ENCODE results near the gene CHST12. TPM values are rescaled to one million over a fixed set of nuclear protein-coding genes. Genes with fewer than 3 reads are reported as not detected.

CHST12 gene
- total RNA-seq, 1 experiment from 2014 or later = 19.3 TPM

- Histone ChIP-seq H2BK5ac (ENCODE audit: insufficient read length, low read length) (no peak overlapping the region), H2BK20ac (ENCODE audit: low read depth, low read length, poor library complexity, severe bottlenecking) (no peak overlapping the region), H3K9me3 (ENCODE audit: control insufficient read depth, low read depth, low read length) (no peaks in the 10 kb centered on the region), H3K9ac (ENCODE audit: extremely low read depth, insufficient read length, low read length) (no peak overlapping the region), H3K4me2 (ENCODE audit: insufficient read depth, insufficient read length, low read length) (no peak overlapping the region), H3K4ac (ENCODE audit: low read depth, low read length) (no peak overlapping the region), H3K4me1 (ENCODE audit: insufficient read depth, low read length) (no peaks in the 10 kb centered on the region), H4K8ac (replicated peaks; ENCODE audit: insufficient read length, low read depth, low read length) (no peak overlapping the region), H4K91ac (ENCODE audit: insufficient read length, low read depth, low read length) (no peak overlapping the region), H3K23ac (ENCODE audit: insufficient read length, low read depth, low read length) (no peak overlapping the region), H3K56ac (ENCODE audit: insufficient read length, low read depth, low read length) (no peak overlapping the region), H2AFZ (ENCODE audit: low read length) (no peak overlapping the region), H2BK120ac (ENCODE audit: low read depth, low read length, poor library complexity, severe bottlenecking) (no peak overlapping the region), H3K79me1 (ENCODE audit: insufficient read depth, low read depth, low read length, poor library complexity, severe bottlenecking) (no peaks in the 10 kb centered on the region), H3K27me3 (ENCODE audit: insufficient read depth, low read length) (no peaks in the 10 kb centered on the region), H4K20me1 (ENCODE audit: control insufficient read depth, insufficient read depth, insufficient read length) (no peaks in the 10 kb centered on the region), H3K79me2 (ENCODE audit: insufficient read depth, low read length) (no peaks in the 10 kb centered on the region), H2BK15ac (ENCODE audit: low read depth, low read length) (no peak overlapping the region), H2BK12ac (ENCODE audit: insufficient read length, low read depth, low read length) (no peak overlapping the region), H3T11ph (ENCODE audit: low read length) (no peak overlapping the region), H2AK5ac (ENCODE audit: insufficient read length, low read length) (no peak overlapping the region), H3K23me2 (ENCODE audit: insufficient read length, low read depth, low read length, poor library complexity, severe bottlenecking) (no peaks in the 10 kb centered on the region), H3K18ac (ENCODE audit: insufficient read length, low read depth, low read length) (no peak overlapping the region), H4K5ac (ENCODE audit: insufficient read length, low read depth, low read length) (no peak overlapping the region), H3K14ac (ENCODE audit: insufficient read depth, low read length) (no peak overlapping the region), H3K27ac (ENCODE audit: insufficient read length, low read depth, low read length) (no peak overlapping the region)
- no peak overlapping the region for H3K27ac Mint-ChIP-seq
- peaks cover 6% of the 10 kb centered on the region; the same call in 1 of the 2 replicates for H3K27me3 Mint-ChIP-seq (ENCODE audit: low read depth)
- peaks cover 13 to 15% of the 10 kb centered on the region in 2 experiments for H3K4me1 Mint-ChIP-seq
- WGBS (ENCODE audit: extremely low coverage, insufficient read length, low lambda C conversion rate) = no CpG with 5 or more reads among the region's 21 CpGs
- no peak for DNase-seq
- no peak for TF ChIP-seq CTCF (conservative IDR thresholded peaks at IDR 0.05)
- no peak overlapping the region for H3K4me3 Mint-ChIP-seq
- no peaks in the 10 kb centered on the region; a peak in 1 of 5 replicates for H3K9me3 Mint-ChIP-seq
- H3K36me3 Mint-ChIP-seq (ENCODE audit: insufficient read depth in 1 of 3, low read depth in 3 of 3) = no peaks in the 10 kb centered on the region
These were observed 8.8 kb upstream of the CHST12 start for GRCh38 chr7:2394566-2395082.

Measured in H9 (cell line).